ENCODE results near the gene SRRM3.
"Not testable (repeated sequence)": the region's sequence is repeated elsewhere in the genome, so short reads cannot be mapped to it uniquely, and the experiment has no call there.

The SRRM3 gene

DNA sequence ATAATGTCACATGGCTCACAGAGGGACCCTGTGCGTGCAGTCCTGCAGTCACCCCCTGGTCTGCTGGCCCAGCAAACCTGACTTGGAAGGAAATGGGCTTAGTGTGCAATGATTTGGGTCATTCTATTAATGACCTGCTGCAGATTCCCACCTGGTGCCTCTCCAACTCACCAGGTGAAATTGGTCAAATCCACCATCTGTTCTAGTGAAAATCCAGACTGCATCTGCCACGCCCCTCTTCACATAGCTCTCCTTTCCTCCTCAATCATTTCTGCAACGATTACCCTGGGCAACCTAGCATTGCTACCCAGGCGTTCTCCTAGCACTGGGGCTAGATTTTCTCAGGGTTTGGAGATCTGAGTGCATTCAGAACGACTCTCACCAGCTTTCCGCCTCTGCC lies 29.4 kb downstream of the SRRM3 start:
- DNase-seq: no peak

DNA sequence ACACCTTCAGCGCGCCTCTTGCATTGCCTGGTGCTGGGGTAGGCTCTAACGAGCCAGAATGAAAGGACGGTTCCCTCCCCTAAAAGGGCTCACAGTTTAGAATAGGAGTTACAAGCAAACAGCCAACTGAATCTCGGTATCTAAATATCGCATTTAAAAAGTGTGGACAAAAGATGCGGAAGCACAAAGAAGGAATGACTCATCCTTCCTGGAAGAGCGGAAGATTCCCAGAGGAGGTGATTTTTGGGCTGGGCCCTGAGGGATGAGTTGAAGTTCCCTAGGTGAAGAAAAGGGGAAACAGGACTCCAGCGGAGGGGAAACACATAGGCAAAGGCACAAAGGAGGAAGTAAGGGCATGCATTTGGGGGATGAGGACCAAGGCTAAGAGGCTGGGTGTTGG lies 29.9 kb downstream of the SRRM3 start:
- no peak for DNase-seq

DNA sequence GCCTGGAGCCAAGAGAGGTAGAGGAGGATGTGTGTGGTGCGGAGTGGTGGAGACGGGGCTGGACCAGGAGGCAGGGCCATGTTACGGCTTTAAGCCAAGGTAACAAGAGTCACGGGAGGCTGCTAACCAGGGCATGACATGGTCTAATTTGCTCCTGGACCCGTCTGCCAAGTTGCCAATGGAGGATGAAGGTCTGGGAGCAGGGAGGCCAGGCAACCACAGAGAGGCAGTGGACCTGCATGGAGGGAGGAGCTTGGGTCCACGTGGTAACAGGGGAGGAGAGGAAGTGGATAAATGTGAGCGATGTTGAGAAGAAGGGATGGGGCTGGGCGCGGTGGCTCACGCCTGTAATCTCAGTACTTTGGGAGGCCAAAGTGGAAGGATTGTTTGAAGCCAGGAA lies 31.0 kb downstream of the SRRM3 start:
- no peak for DNase-seq

DNA sequence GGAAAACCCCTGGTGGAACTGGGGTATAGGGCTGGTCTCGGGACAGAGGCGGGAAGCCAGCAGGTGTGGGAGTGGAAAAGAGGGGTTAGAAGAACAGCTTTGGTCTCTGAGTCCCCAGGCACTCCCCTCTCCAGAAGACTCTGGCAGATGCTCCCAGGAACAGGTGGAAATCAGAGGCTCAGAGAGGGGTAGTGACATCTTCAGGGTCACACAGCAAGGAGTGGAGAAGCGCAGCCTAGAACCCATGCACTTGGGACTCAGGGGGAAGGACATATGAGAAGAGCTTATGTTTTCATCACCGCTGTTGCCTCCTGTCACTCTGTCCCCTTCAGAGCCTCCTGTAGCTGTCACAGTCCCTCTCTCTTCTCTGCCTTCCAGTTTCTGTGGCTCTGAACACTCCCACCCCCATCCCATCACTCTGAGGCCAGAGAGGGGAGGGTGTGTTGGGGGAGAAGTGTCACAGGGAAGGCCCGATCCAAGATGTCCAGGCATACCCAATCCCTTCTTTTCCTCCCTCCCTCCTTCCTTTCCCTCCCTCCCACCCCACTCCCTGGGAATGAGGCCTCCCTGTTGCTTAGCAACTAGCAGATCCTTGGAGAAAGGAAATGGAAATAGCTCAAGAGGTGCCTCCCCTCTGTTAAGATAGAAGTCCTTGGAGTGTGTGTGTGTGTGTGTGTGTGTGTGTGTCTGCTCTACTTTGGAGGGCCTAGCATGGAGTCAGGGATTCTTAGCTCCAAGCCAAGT lies 32.0 kb downstream of the SRRM3 start:
- DNase-seq: no peak

DNA sequence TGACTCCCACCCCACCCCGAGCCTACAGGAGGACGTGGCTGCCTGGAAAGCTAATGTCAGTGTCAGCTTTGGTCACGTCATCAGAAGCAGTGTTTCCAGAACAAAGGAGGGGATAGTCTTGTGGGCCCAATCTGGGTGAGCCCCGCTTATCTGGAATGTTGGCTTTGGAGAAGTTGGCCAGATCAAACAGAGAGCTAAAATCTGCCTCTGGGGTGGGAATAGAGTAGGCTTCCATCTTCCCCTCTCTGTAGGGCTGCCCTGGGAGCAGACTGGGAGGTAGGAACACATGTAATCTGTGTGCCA lies 32.5 kb downstream of the SRRM3 start:
- no peak for DNase-seq

DNA sequence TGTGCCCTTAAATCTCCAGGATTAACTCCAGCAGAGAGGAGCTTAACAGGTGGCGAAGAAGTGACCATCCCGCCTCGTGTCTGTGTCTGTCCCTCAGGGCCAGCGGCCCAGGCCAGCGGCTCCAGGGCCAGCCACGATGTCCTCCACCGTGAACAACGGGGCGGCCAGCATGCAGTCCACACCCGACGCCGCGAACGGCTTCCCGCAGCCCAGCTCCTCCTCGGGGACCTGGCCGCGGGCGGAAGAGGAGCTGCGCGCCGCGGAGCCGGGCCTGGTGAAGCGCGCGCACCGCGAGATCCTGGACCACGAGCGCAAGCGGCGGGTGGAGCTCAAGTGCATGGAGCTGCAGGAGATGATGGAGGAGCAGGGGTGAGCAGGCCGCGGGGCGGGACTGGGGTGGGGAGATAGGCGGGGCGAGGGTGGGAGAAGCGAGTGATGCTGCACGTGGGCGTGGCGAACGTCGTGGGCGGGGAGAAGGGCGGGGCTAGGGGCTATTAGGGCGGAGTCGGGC lies 33.3 kb downstream of the SRRM3 start:
- peak; percentile 67 to 79 for DNase-seq

DNA sequence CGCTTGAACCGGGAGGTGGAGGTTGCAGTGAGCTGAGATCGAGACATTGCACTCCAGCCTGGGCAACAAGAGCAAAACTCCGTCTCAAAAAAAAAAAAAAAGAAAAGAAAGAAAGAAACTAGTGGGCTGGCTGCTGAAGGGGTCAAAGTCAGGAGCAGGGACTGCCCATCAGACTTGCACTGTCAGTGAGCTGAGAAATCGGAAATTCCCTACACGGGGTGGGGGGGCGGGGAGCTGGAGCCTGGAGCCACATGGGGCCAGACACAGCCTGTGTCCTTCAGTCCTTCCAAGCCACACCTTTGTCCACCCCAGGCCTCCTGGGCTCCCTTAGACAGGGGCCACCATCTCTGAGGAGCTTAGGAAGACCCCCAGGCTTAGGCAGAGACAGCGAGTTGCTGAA lies 34.5 kb downstream of the SRRM3 start:
- DNase-seq: no peak

DNA sequence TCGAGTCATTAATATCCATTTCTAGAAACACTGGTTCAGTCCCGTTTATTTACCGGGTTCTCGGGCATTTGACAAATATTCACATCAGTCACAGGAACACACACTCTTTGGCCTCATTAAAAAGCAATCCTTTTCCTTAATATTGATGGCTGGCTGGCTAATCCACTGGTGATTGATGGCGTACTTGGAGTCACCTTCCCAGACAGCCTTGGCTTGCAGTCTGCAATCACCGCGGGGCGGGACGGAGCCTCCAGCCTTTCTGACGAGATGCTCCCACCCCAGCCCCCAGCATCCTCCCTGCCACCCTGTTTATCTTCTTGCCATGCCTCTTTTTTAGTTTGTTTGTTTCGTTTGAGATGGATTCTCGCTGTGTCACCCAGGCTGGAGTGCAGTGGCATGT lies 36.6 kb downstream of the SRRM3 start:
- DNase-seq: no peak

DNA sequence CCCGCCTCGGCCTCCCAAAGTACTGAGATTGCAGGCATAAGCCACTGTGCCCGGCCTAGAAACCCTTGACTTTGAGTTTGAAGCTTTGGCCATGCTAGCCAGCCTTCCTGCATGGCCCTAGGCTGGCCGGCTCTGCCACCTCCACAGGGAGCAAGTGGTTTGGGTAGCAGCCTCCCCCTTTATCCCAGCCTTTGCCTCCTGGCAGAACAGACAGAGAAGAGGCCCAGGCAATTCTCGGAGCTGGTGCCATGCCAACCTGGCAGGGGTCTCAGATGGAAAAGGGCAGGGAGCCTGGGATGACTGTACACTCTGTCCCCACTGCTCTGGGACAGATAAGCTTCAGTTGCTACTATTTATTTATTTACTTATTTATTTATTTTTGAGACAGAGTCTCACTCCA lies 39.4 kb downstream of the SRRM3 start:
- no peak for DNase-seq

DNA sequence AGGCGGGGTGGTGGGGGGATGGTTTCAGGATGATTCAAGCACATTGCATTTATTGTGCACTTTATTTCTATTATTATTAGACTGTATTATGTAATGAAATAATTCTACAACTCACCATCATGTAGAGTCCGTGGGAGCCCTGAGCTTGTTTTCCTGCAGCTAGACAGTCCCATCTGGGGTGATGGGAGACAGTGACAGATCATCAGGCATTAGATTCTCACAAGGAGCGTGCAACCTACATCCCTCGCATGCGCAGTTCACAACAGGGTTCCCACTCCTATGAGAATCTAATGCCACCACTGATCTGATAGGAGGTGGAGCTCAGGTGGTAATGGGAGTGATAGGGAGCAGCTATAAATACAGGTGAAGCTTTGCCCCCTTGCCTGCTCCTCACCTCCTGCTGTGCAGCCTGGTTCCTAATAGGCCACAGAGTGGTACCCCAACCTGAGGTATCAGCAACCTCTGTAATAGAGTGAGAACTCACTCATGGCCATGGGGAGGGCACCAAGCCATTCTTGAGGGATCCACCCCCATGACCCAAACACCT lies 40.9 kb downstream of the SRRM3 start:
- not testable (repeated sequence) for DNase-seq

DNA sequence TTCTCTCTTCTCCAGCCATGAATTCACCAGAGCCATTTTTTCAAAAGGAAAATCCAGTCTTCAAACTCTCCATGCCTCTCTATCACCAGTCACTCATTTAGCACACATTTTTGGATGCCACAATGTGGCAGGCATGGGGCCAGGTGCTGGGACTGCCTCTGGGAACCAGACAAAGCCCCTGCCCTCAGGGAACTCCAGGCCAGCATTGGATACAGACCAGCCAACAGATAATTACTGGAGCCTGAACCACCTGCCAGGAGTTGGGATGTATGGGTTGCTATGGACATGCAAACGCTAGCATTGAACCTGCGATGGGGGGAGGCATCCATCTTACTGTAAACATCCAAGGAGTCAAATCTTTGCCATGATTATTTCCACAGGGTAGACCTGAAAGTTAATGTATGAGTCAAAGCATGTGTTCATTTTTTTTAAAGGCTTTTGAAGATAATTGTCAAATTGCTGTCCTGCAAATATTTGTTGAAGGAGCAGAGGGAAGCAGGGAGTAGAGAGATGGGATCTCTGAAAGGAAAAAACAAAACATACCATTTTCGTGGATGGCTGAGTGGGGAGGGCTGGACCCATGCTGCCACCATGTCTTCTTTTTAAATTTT lies 43.2 kb downstream of the SRRM3 start:
- no peak for DNase-seq

DNA sequence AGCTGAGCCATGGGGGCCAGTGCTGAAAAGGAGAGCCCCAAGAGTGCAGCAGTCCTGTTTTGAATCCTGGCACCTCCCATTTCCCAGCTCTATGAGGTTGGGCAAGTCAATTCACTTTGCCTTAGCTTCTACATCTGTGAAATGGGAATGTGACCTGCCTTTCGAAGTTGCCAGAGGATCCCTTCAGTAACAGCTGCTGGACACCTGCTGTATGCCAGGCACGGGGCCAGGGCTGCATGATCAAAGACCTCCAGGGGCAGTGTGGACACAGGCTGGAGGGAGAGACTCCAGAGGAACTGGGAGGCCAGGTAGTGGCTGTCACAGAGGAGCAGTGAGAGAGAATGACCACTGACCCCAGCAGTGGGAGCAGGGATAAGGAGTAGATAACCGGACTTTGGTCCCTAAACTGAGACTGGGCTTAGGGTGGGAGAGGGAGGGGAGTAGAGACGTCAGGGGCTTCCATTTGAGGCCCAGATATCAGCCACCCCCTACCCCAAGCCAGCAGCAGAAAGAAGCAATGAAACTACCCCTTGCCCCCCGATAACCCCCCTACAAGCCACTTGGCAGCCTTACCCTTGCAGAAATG lies 45.2 kb downstream of the SRRM3 start:
- no peak for DNase-seq

DNA sequence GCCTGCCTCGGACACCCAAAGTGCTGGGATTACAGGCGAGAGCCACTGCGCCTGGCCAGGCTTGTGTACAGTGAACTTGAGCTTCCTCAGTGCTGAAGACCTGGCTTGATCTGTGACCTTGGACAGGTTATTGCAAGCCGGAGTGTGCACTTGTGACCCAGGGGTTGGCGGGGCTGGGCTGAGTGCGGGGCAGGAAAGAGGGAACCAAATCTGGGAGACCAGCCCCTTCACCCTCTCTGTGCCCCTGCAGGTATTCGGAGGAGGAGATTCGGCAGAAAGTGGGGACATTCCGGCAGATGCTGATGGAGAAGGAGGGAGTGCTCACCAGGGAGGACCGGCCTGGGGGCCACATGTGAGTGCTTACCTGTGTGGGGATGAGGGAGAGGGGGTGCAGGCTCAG lies 46.2 kb downstream of the SRRM3 start:
- DNase-seq: no peak

DNA sequence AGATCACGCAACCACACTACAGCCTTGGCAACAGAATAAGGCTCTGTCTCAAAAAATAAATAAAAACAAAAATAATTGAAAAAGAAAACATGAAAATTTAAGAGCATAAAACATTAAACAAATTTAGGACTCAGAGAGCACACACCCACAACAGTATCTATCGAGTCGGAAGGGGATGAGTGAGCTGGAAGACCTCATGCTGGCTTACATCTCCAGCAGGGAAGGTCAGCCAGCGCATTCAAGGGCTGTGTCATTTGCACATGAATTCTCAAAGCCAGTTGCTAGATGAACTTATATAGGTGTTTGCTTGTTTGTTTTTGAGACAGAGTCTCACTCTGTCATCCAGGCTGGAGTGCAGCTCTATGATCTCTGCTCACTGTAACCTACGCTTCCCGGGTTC lies 50.3 kb downstream of the SRRM3 start:
- no peak for DNase-seq

DNA sequence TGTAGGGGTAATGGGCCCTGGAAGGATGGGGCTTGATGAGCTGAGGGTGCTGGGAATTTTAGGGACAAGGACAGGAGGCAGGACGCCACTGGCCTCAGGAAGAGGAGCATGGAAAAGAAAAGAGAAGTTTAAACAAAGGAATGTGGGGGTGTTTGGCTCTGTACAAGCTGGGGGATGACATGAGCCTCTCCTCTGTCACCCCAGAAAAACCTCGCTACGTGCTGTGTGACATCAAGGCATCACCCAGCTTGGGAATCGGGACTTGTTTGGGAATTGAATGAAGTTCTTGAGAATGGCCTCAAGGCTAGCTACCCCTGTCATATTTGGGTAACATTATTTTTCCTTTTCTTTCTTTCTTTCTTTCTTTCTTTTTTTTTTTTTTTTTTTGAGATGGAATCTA lies 53.1 kb downstream of the SRRM3 start:
- no peak for DNase-seq

DNA sequence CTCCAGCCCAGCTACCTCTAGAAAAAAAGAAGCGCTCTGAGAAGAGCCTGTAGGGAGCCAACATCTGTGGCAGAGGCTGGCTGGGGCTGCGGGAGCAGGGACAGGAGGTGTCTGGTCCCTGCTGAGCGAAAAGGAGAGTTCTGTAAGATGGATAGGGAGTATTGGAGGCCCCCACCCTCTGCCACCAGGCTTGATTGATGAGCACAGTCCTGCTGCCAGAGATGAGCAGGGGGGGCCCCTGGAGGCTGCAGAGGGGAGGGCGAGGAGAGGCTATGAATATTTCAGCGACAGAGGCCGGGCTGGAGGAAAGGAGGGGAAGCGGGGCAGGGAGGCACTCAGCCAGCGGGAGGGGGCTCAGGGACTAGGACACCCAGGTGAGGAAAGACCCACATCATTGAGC lies 56.3 kb downstream of the SRRM3 start:
- no peak for DNase-seq

DNA sequence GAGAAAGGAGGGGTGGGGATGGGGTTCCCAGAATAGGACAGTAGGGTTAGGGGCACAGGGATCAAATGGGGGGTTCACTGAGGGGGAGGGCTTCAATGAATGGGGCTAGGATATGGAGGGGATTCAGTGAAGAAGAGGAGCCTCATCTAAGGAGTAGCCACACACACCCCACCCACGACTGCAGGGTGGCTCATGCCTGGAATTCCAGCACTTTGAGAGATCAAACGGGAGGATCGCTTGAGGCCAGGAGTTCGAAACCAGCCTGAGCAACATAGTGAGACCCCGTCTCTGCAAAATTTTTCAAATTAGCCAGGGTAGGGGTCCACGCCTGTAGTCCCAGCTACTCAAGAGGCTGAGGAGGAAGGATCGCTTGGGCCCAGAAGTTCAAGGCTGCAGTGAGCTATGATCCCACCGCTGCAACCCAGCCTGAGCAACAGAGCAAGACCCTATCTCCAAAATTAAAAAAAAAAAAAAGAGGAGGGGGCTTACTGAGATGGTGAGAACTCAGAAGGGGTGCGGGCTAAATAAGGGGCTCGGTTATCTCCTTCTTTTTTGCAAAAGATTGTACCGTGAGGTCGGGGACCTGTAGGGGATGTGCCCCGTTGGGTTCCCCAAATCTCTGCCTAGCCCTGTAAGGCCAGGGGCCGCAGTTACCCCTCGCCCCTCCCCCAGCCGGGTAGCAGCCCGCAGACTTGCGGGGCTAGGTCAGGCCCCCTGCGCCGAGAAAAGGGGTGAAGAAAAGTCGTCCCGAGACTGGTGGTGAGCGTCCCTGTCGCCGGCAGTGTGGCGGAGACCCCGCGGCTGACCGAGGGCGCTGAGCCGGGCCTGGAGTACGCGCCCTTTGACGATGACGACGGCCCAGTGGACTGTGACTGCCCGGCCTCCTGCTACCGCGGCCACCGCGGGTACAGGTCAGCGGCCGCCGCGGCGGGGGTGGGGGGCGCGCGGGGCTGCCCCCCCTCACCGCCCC lies 57.7 kb downstream of the SRRM3 start:
- no peak for DNase-seq

DNA sequence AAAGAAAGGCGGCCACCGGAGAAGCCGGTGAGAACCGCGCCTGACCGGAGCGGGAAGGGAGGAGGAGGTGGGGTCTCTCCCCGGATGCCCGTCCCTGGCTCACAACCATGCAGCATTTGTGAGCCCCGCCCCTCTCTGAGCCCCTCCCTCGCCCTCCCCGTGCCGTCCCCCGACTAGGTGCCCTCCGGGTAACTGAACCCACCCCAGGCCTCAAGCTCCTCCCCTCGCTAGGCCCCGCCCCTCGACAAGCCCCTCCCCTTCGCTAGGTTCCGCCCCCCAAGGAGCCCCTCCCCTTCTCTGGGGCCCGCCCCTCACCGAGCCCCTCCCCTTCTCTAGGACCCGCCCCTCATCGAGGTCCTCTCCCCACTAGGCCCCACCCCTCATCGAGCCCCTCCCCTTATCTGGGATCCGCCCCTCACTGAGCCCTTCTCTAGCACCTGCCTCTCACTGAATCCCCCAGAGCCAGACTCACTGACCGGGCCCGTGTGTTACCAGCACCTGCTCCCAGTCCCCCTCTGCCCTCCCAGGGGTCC lies 58.5 kb downstream of the SRRM3 start:
- DNase-seq: peak; percentile 29 to 31

DNA sequence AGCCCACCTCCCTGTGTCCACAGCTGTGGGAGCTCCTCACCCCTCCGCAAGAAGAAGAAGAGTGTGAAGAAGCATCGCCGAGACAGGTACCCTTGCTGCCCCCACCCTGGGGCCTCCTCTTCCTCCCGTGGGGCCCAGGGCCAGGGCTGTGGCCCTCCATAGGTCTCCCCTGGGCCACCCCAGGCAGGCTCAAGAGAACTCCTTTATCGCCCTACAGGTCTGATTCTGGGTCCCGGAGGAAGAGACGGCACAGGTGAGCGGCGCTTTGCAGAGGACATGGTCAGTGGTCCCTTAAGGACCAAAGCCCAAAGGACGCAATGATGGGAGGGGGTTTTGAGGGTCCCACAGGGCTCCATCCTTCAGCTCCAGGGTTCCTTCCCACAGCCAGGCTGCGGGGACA lies 59.6 kb downstream of the SRRM3 start:
- no peak for DNase-seq

DNA sequence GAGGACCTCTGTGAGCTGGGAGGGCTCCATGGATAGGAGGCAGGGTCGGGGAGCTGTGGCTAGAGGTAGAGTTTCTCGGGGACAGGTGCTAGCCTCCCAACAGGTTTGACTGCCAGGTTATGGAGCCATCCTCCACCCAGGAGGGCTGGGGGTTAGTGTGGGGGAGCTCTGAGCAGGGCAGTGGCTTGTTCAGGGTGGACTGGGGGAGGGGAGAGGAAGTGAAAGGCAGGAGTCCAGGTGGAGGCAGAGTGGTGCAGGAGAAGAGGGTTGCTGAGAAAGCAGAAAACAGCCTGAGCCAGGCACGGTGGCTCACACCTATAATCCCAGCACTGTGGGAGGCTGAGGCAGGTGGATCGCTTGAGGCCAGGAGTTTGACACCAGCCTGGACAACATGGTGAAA lies 60.2 kb downstream of the SRRM3 start:
- no peak for DNase-seq

DNA sequence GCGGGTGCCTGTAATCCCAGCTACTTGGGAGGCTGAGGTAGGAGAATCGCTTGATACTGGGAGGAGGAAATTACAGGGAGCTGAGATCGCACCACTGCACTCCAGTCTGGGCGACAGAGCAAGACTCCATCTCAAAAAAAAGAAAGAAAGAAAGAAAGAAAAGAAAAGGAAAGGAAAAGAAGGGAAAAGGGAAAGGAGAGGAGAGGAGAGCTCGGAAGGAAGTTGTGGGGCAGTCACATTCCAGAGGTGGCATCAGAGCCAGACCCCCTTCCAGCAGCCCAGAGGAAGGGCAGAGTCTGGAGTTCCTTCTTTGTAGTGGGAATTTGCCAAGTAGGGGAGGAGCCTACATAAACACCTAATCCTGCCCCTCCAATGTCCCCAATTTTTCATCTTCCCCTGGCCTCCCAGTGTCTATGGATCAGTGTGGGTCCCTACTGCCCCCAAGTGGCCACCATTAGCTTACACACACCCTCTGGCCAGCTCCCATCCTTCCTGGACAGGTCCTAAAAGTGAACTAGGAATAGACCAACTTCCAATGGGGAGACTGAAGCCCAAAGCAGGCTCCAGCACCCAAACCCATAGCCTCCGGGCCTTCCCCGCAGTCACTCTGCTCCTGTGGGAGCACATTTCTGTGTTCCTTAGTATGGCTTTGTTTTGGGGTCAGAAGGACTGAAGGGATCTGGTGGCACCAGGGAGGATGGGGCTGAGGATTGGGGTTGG lies 61.1 kb downstream of the SRRM3 start:
- no peak for DNase-seq

DNA sequence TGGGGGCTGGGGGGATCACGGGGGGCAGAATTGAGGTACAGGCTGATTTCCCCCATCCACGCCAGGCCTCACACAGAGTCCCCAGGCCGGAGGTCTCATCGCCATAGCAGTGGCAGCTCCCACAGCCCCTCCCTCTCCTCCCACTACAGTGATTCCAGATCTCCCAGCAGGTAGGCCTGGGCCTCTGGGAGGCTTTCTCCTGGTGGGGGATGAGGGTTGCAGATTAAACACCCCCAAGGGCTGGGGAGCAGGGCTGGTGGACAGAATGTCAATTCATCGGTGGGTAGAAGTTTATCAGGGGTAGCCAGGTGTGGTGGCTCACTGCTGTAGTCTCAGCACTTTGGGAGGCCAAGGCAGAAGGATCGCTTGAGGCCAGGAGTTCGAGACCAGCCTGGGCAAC lies 63.6 kb downstream of the SRRM3 start:
- no peak for DNase-seq

Data from stimulated activated CD4-positive, alpha-beta T cell treated with anti-CD3 and anti-CD28 coated beads, Interleukin-4, amount 100 ng/mL, for 4 hours (primary cell).